Activated CD8-positive, alpha-beta T cell treated with anti-CD3 and anti-CD28 coated beads for 36 hours (primary cell): ENCODE results near the gene TBX1. TPM values are rescaled to one million over a fixed set of nuclear protein-coding genes. Genes with fewer than 3 reads are reported as not detected.

Experiments
- ATAC-seq: fragments of 200-7000 bp; cut with Tn5 transposase; one replicate; pipeline ENCODE4 v1.10.0; 2021; ENCODE audit warnings: mild to moderate bottlenecking, moderate library complexity
- CTCF ChIA-PET: fragments of 350-600 bp; sonication (Branson Sonifier 250); formaldehyde crosslinking; loops from one replicate; lab custom pipeline; 2021; ENCODE audit warnings: antibody characterized with exemption; lab: Charles Lee
- POLR2A ChIA-PET: fragments of 350-600 bp; sonication (Branson Sonifier 250); formaldehyde crosslinking; loops from one replicate; lab custom pipeline; 2021; ENCODE audit warnings: antibody characterized with exemption; lab: Charles Lee
- DNase-seq: peaks from one replicate; pipeline ENCODE4 v3.0.0-alpha.2; 2020
- H3K27ac Mint-ChIP-seq: one replicate; pipeline ENCODE4 v1.8.0; 2021; ENCODE audit warnings: mild to moderate bottlenecking, mixed read lengths
- H3K27me3 Mint-ChIP-seq: one replicate; pipeline ENCODE4 v1.8.0; 2021; ENCODE audit warnings: mixed read lengths
- H3K36me3 Mint-ChIP-seq: one replicate; pipeline ENCODE4 v1.8.0; 2021; ENCODE audit warnings: low read depth, mixed read lengths
- H3K4me1 Mint-ChIP-seq: one replicate; pipeline ENCODE4 v1.8.0; 2021; ENCODE audit warnings: low read depth, mixed read lengths
- H3K4me3 Mint-ChIP-seq: one replicate; pipeline ENCODE4 v1.8.0; 2021; ENCODE audit warnings: mild to moderate bottlenecking, moderate library complexity, mixed read lengths
- H3K9me3 Mint-ChIP-seq: one replicate; pipeline ENCODE4 v1.8.0; 2021; ENCODE audit warnings: mixed read lengths
- CTCF ChIP-seq: fragments of 200-600 bp; IDR thresholded peaks from one replicate; pipeline ENCODE4 v1.8.0; 2022; ENCODE audit warnings: antibody characterized with exemption, mild to moderate bottlenecking
- intact Hi-C: fragments of 100-400 bp; cut with micrococcal nuclease; formaldehyde crosslinking; loops from one replicate; pipeline ENCODE4 v1.10.0; 2022
- total RNA-seq, 2 experiments: library from RNA; stranded (reverse); gene quantifications; one replicate each; pipeline ENCODE4 v1.2.3, GENCODE V29; 2021

The TBX1 gene
- total RNA-seq, 2 experiments from 2014 or later, result not detected

DNA sequence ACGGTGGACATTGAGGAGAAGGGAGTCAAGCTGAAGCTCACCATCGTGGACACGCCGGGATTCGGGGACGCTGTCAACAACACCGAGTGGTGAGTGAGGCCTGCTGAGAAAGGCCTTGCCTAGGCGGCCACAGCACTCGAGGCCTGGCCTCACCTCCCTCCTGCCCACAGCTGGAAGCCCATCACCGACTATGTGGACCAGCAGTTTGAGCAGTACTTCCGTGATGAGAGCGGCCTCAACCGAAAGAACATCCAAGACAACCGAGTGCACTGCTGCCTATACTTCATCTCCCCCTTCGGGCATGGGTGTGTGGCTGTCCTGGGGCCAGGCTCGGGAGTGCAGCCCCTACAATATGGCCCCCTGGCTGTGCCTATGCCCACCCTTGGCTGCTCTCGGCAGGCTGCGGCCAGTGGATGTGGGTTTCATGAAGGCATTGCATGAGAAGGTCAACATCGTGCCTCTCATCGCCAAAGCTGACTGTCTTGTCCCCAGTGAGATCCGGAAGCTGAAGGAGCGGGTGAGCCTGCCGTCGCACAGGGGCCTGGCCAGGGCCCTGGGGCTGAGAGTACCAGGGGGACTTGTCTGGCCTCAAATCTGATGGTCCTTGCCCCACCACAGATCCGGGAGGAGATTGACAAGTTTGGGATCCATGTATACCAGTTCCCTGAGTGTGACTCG, 40.3 kb upstream of the TBX1 start:
- H3K27me3 Mint-ChIP-seq, result peaks cover 33% of the 10 kb centered on the region
- POLR2A ChIA-PET, result interaction anchor here (1.5 kb wide), 1 partner anchor 10 kb away, joined by 5 read pairs; no protein-coding TSS in a partner anchor

GRCh38 chr22:19720999-19721329, 39.6 kb upstream of the TBX1 start:
- TF ChIP-seq CTCF, result no peak
- Mint-ChIP-seq H3K4me1 (peaks cover 13% of the 10 kb centered on the region), H3K4me3 (no peak overlapping the region), H3K27ac (no peak overlapping the region), H3K36me3 (no peaks in the 10 kb centered on the region), H3K9me3 (no peaks in the 10 kb centered on the region), H3K27me3 (peaks cover 35% of the 10 kb centered on the region)
- DNase-seq (no peak), ATAC-seq (no peak)
- ChIA-PET CTCF (interaction anchor here (1.2 to 3.1 kb wide), 2 partner anchors 10 to 171 kb away, joined by 3 to 20 read pairs; no protein-coding TSS in a partner anchor), POLR2A (no interaction called here)
- intact Hi-C loops, result no loop called here

More for the DNA sequence above, 40.3 kb upstream of the TBX1 start:
- intact Hi-C loops, result no loop called here
- Mint-ChIP-seq H3K9me3 (no peaks in the 10 kb centered on the region), H3K27ac (no peak overlapping the region), H3K4me1 (peaks cover 13% of the 10 kb centered on the region), H3K36me3 (no peaks in the 10 kb centered on the region), H3K4me3 (no peak overlapping the region)
- CTCF ChIA-PET, result interaction anchor here (1.0 to 3.1 kb wide), 3 partner anchors 10 to 190 kb away, joined by 3 to 20 read pairs (median 5); no protein-coding TSS in a partner anchor
- DNase-seq (no peak), ATAC-seq (no peak)
- TF ChIP-seq CTCF, result no peak

GRCh38 chr22:19721330-19722177, 39.0 kb upstream of the TBX1 start:
- H3K36me3 Mint-ChIP-seq, result no peaks in the 10 kb centered on the region
- intact Hi-C loops, result no loop called here
- H3K4me1 Mint-ChIP-seq, result peaks cover 13% of the 10 kb centered on the region
- TF ChIP-seq CTCF, result no peak
- no peak for ATAC-seq
- H3K27ac Mint-ChIP-seq, result no peak overlapping the region
- ChIA-PET POLR2A (no interaction called here), CTCF (interaction anchor here (1.2 kb wide), 1 partner anchor 171 kb away, joined by 3 read pairs; no protein-coding TSS in a partner anchor)
- no peak for DNase-seq
- H3K4me3 Mint-ChIP-seq, result no peak overlapping the region
- H3K27me3 Mint-ChIP-seq, result peaks cover 33% of the 10 kb centered on the region
- H3K9me3 Mint-ChIP-seq, result no peaks in the 10 kb centered on the region

DNA sequence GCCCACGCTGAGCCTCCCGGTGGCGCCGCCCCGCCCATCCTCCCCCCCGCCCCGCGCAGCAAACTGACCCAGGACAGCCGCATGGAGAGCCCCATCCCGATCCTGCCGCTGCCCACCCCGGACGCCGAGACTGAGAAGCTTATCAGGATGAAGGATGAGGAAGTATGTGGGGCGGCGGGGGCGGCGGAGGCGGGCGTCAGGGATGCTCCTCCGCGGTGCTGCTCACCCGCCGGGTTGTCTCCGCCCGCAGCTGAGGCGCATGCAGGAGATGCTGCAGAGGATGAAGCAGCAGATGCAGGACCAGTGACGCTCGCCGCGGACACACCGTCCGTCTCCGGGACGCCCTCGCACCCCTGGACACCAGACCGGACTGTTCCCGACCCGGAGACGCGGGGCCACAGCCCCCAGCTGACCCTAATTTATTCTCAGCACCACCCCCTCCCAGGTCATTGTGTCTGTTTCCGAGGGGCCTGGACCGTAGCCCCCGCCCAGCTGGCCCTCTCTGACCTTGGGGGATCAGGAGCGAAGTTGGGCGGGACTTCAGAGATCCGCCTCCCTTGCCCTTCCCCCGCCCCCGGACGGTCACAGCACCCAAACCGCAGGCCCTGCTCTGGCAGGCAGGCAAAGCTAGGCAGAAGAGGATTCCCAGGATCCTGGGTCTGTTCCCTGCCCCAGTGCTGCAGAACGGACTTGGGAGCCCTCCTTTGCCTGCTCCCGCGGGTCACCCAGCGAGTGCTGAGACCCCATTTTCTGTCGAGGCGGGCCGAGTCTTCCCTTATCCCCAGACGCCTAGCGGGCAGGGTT, 38.2 kb upstream of the TBX1 start:
- Mint-ChIP-seq H3K4me1 (peaks cover 13% of the 10 kb centered on the region), H3K27me3 (peaks cover 33% of the 10 kb centered on the region), H3K36me3 (no peaks in the 10 kb centered on the region), H3K27ac (no peak overlapping the region), H3K9me3 (no peaks in the 10 kb centered on the region), H3K4me3 (no peak overlapping the region)
- ChIA-PET CTCF (no interaction called here), POLR2A (no interaction called here)
- intact Hi-C loops, result no loop called here
- no peak for ATAC-seq
- no peak for DNase-seq
- no peak for TF ChIP-seq CTCF
